Panc1 (cell line): ENCODE results near the gene UBAC2. TPM values are rescaled to one million over a fixed set of nuclear protein-coding genes. Genes with fewer than 3 reads are reported as not detected.

Experiments used
- ATAC-seq: fragments of 200-7000 bp; cut with Tn5 transposase; 2 replicates; pipeline ENCODE4 v1.9.1; 2020; ENCODE audit warnings: mild to moderate bottlenecking, moderate library complexity
- BruUV-seq: library from RNA; stranded (reverse); fragments of 400-500 nt; replicated peaks from 2 replicates; lab custom pipeline; 2021; lab: Mats Ljungman, UMichigan
- CTCF ChIA-PET: fragments of 300-600 bp; sonication (Branson Sonifier 250); formaldehyde crosslinking; loops from one replicate; lab custom pipeline; 2022; ENCODE audit warnings: antibody characterized with exemption; lab: Charles Lee
- POLR2A ChIA-PET: fragments of 300-600 bp; sonication (Branson Sonifier 250); formaldehyde crosslinking; loops from one replicate; lab custom pipeline; 2022; ENCODE audit warnings: antibody characterized with exemption; lab: Charles Lee
- DNase-seq: peaks from one replicate; pipeline ENCODE4 v3.0.0-alpha.2; 2010; ENCODE audit warnings: low read depth, low spot score
- H3K27ac ChIP-seq: 2 replicates; pipeline ENCODE4 v1.5.1; 2011; ENCODE audit warnings: mild to moderate bottlenecking, low read length, inconsistent platforms
- H3K27me3 ChIP-seq: fragments of 200-500 bp; sonication (Bioruptor generic); 2 replicates; pipeline ENCODE4 v1.6.0; 2014; ENCODE audit warnings: low read length, inconsistent platforms; ENCODE audit not compliant: control insufficient read depth, insufficient read depth
- H3K36me3 ChIP-seq: fragments of 200-500 bp; sonication (Bioruptor generic); 2 replicates; pipeline ENCODE4 v1.5.1; 2014; ENCODE audit warnings: inconsistent platforms, mild to moderate bottlenecking, low read length, moderate library complexity; ENCODE audit not compliant: control insufficient read depth, insufficient read depth
- H3K4me1 ChIP-seq: 2 replicates; pipeline ENCODE4 v1.5.1; 2011; ENCODE audit warnings: inconsistent platforms, mild to moderate bottlenecking, low read length, moderate library complexity; ENCODE audit not compliant: control insufficient read depth, insufficient read depth
- H3K4me3 ChIP-seq, 2 experiments: 2 replicates each; pipeline ENCODE4 v1.5.1; 2011 to 2012; ENCODE audit warnings: low read depth in 2 of 2, low read length in 2 of 2, mild to moderate bottlenecking in 2 of 2, inconsistent platforms in 1 of 2, moderate library complexity in 1 of 2
- H3K9me3 ChIP-seq: fragments of 200-500 bp; sonication (Bioruptor generic); 2 replicates; pipeline ENCODE4 v1.5.1; 2014; ENCODE audit warnings: low read depth, mild to moderate bottlenecking, inconsistent platforms, low read length, moderate library complexity; ENCODE audit not compliant: control insufficient read depth, insufficient read depth
- POLR2AphosphoS5 ChIP-seq: IDR thresholded peaks from 2 replicates; pipeline ENCODE4 v1.6.1; 2012; ENCODE audit warnings: mild to moderate bottlenecking, low read depth, low read length, moderate library complexity
- SIN3A ChIP-seq: IDR thresholded peaks from 2 replicates; pipeline ENCODE4 v1.6.1; 2012; ENCODE audit warnings: low read depth, mild to moderate bottlenecking, low read length, moderate library complexity, borderline replicate concordance; ENCODE audit not compliant: insufficient read depth
- TCF7L2 ChIP-seq: IDR thresholded peaks from 2 replicates; pipeline ENCODE4 v1.6.1; 2011; ENCODE audit warnings: mild to moderate bottlenecking, low read depth, low read length, inconsistent platforms
- in situ Hi-C: cut with HindIII; loops from 2 replicates; pipeline ENCODE4 v1.10.0; 2016; ENCODE audit warnings: low sequenced_read_pairs, low pct_unique_long_range_greater_than_20kb
- intact Hi-C: fragments of 100-400 bp; cut with micrococcal nuclease; formaldehyde crosslinking; loops from one replicate; pipeline ENCODE4 v1.10.0; 2022; ENCODE audit not compliant: unreplicated experiment
- total RNA-seq: library from RNA; stranded (reverse); gene quantifications from one replicate; pipeline ENCODE4 v1.2.1, GENCODE V29; 2021; ENCODE audit not compliant: unreplicated experiment
- TF ChIP-seq, protein P1 (sequence below): fragments of 450-650 bp; IDR thresholded peaks from 2 replicates; pipeline ENCODE4 v1.5.1; 2017; ENCODE audit warnings: mild to moderate bottlenecking
- TF ChIP-seq, protein P2 (sequence below), 2 experiments: IDR thresholded peaks; 2 replicates each; pipeline ENCODE4 v1.6.1; 2011 to 2012; ENCODE audit warnings: low read depth in 2 of 2, control low read depth in 1 of 2, low read length in 1 of 2, mild to moderate bottlenecking in 1 of 2, moderate library complexity in 1 of 2; ENCODE audit not compliant: insufficient read depth in 1 of 2

The UBAC2 gene
- total RNA-seq, 1 experiment from 2014 or later, result 40.8 TPM

GRCh38 chr13:99223587-99223986, 22.9 kb downstream of the UBAC2 start:
- intact Hi-C loops (no loop called here), in situ Hi-C loops (no loop called here)
- no TSS peak for BruUV-seq
- Histone ChIP-seq H3K27ac (no peak overlapping the region), H3K4me3 (no peak overlapping the region), H3K4me1 (peaks cover 10% of the 10 kb centered on the region), H3K27me3 (no peaks in the 10 kb centered on the region), H3K9me3 (no peaks in the 10 kb centered on the region), H3K36me3 (no peaks in the 10 kb centered on the region)
- TF ChIP-seq SIN3A (no peak), TCF7L2 (no peak), POLR2AphosphoS5 (no peak)
- TF ChIP-seq, protein P1, sequence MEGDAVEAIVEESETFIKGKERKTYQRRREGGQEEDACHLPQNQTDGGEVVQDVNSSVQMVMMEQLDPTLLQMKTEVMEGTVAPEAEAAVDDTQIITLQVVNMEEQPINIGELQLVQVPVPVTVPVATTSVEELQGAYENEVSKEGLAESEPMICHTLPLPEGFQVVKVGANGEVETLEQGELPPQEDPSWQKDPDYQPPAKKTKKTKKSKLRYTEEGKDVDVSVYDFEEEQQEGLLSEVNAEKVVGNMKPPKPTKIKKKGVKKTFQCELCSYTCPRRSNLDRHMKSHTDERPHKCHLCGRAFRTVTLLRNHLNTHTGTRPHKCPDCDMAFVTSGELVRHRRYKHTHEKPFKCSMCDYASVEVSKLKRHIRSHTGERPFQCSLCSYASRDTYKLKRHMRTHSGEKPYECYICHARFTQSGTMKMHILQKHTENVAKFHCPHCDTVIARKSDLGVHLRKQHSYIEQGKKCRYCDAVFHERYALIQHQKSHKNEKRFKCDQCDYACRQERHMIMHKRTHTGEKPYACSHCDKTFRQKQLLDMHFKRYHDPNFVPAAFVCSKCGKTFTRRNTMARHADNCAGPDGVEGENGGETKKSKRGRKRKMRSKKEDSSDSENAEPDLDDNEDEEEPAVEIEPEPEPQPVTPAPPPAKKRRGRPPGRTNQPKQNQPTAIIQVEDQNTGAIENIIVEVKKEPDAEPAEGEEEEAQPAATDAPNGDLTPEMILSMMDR, result no peak
- TF ChIP-seq, protein P2, sequence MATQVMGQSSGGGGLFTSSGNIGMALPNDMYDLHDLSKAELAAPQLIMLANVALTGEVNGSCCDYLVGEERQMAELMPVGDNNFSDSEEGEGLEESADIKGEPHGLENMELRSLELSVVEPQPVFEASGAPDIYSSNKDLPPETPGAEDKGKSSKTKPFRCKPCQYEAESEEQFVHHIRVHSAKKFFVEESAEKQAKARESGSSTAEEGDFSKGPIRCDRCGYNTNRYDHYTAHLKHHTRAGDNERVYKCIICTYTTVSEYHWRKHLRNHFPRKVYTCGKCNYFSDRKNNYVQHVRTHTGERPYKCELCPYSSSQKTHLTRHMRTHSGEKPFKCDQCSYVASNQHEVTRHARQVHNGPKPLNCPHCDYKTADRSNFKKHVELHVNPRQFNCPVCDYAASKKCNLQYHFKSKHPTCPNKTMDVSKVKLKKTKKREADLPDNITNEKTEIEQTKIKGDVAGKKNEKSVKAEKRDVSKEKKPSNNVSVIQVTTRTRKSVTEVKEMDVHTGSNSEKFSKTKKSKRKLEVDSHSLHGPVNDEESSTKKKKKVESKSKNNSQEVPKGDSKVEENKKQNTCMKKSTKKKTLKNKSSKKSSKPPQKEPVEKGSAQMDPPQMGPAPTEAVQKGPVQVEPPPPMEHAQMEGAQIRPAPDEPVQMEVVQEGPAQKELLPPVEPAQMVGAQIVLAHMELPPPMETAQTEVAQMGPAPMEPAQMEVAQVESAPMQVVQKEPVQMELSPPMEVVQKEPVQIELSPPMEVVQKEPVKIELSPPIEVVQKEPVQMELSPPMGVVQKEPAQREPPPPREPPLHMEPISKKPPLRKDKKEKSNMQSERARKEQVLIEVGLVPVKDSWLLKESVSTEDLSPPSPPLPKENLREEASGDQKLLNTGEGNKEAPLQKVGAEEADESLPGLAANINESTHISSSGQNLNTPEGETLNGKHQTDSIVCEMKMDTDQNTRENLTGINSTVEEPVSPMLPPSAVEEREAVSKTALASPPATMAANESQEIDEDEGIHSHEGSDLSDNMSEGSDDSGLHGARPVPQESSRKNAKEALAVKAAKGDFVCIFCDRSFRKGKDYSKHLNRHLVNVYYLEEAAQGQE (IDR thresholded peaks at IDR 0.05; ENCODE audit: insufficient read depth in 1 of 2, low read depth in 2 of 2, low read length in 1 of 2), result no peak
- POLR2A ChIA-PET, result no interaction called here
- CTCF ChIA-PET, result no interaction called here
- ATAC-seq, result no peak
- DNase-seq, result no peak

- H3K27me3 ChIP-seq, result no peaks in the 10 kb centered on the region
- H3K4me3 ChIP-seq, result no peak overlapping the region
- no TSS peak for BruUV-seq
- no peaks in the 10 kb centered on the region for H3K36me3 ChIP-seq
- ATAC-seq (no peak), DNase-seq (no peak)
- ChIA-PET POLR2A (no interaction called here), CTCF (no interaction called here)
- no peak overlapping the region for H3K27ac ChIP-seq
- in situ Hi-C loops (no loop called here), intact Hi-C loops (no loop called here)
- no peaks in the 10 kb centered on the region for H3K9me3 ChIP-seq
- peaks cover 14% of the 10 kb centered on the region for H3K4me1 ChIP-seq
- TF ChIP-seq, protein P1, result no peak
- TF ChIP-seq POLR2AphosphoS5 (no peak), SIN3A (no peak), TCF7L2 (no peak)
- TF ChIP-seq, protein P2 (IDR thresholded peaks at IDR 0.05; ENCODE audit: insufficient read depth in 1 of 2, low read depth in 2 of 2, low read length in 1 of 2), result no peak
These were observed 23.4 kb downstream of the UBAC2 start for GRCh38 chr13:99224021-99224420.
